ENCODE data around the gene AR. TPM values are rescaled to one million over a fixed set of nuclear protein-coding genes. Genes with fewer than 3 reads are reported as not detected.

AR gene
- total RNA-seq, 1 experiment from 2014 or later = 0.86 TPM

DNA sequence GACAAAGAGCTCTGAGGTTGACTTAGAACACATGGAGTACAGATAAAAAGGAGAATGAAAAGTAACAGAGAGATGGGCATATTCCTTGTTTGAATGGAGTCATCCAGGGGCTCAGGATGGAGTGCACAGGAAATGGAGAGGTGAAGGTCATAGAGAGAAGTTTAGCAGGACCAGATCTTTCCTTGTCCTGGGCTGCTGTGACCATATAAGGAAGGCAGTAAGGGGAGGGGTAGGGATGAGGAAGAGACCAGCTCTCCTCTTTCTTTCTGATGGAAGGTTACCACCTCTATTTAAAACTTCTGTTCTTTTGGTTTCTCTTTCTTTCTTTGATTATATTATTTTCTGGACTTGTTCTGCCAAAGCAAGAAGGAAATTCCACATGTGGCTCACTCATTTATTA lies 27.0 kb downstream of the AR start:
- H3K36me3 Mint-ChIP-seq (ENCODE audit: insufficient read depth, unreplicated experiment) = no peaks in the 10 kb centered on the region
- no peaks in the 10 kb centered on the region for H3K4me1 Mint-ChIP-seq (ENCODE audit: low read depth, unreplicated experiment)
- no peaks in the 10 kb centered on the region for H3K9me3 Mint-ChIP-seq (ENCODE audit: unreplicated experiment)
- no peak overlapping the region for H3K4me3 ChIP-seq (ENCODE audit: low read depth, low read length)
- no TSS peak for BruUV-seq (replicated peaks)
- no peaks in the 10 kb centered on the region for H3K36me3 ChIP-seq (ENCODE audit: control insufficient read depth, insufficient read depth, low read length)
- TF ChIP-seq, protein P1, sequence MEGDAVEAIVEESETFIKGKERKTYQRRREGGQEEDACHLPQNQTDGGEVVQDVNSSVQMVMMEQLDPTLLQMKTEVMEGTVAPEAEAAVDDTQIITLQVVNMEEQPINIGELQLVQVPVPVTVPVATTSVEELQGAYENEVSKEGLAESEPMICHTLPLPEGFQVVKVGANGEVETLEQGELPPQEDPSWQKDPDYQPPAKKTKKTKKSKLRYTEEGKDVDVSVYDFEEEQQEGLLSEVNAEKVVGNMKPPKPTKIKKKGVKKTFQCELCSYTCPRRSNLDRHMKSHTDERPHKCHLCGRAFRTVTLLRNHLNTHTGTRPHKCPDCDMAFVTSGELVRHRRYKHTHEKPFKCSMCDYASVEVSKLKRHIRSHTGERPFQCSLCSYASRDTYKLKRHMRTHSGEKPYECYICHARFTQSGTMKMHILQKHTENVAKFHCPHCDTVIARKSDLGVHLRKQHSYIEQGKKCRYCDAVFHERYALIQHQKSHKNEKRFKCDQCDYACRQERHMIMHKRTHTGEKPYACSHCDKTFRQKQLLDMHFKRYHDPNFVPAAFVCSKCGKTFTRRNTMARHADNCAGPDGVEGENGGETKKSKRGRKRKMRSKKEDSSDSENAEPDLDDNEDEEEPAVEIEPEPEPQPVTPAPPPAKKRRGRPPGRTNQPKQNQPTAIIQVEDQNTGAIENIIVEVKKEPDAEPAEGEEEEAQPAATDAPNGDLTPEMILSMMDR (IDR thresholded peaks at IDR 0.05; ENCODE audit: insufficient read depth in 1 of 2, low read depth in 1 of 2, low read length in 1 of 2, severe bottlenecking in 1 of 2, unreplicated experiment in 1 of 2) = no peak
- intact Hi-C loops (cut with micrococcal nuclease; ENCODE audit: unreplicated experiment) = no loop called here
- DNase-seq = no peak
- H3K4me3 Mint-ChIP-seq (ENCODE audit: unreplicated experiment) = no peak overlapping the region
- H3K27ac Mint-ChIP-seq (ENCODE audit: unreplicated experiment) = no peak overlapping the region
- H3K27me3 ChIP-seq (replicated peaks; ENCODE audit: control insufficient read depth, insufficient read depth, low read length) = no peaks in the 10 kb centered on the region
- no peaks in the 10 kb centered on the region for H3K4me1 ChIP-seq
- ChIA-PET CTCF (no interaction called here), POLR2A (no interaction called here)
- H3K9me3 ChIP-seq = no peaks in the 10 kb centered on the region
- H3K27me3 Mint-ChIP-seq (ENCODE audit: insufficient read depth, unreplicated experiment) = no peaks in the 10 kb centered on the region

DNA sequence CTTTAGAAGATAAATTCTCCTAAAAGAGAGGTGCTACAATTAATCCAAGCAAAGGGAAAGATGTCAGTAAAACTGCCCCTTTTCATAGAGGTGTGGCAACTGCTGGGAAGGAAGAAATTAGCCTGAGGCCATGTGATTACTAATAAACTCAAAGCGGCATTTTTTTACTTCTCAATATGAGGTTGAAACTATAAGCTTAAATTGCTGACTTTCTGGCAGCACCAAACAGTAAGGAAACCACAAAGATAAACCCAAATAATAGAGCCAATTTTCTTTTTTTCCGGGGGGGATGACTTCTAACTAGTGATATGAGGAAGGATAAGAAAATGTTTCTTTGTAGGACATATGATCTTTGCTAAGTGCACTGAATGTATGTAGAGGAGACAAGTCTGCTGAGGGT lies 30.9 kb downstream of the AR start:
- H3K4me1 ChIP-seq = no peaks in the 10 kb centered on the region
- H3K9me3 Mint-ChIP-seq (ENCODE audit: unreplicated experiment) = no peaks in the 10 kb centered on the region
- H3K4me1 Mint-ChIP-seq (ENCODE audit: low read depth, unreplicated experiment) = no peaks in the 10 kb centered on the region
- H3K27me3 ChIP-seq (replicated peaks; ENCODE audit: control insufficient read depth, insufficient read depth, low read length) = no peaks in the 10 kb centered on the region
- BruUV-seq (replicated peaks) = no TSS peak
- no peak for DNase-seq
- no peaks in the 10 kb centered on the region for H3K36me3 ChIP-seq (ENCODE audit: control insufficient read depth, insufficient read depth, low read length)
- H3K4me3 Mint-ChIP-seq (ENCODE audit: unreplicated experiment) = no peak overlapping the region
- H3K9me3 ChIP-seq = no peaks in the 10 kb centered on the region
- H3K4me3 ChIP-seq (ENCODE audit: low read depth, low read length) = no peak overlapping the region
- ChIA-PET CTCF (no interaction called here), POLR2A (no interaction called here)
- TF ChIP-seq, protein P1 (IDR thresholded peaks at IDR 0.05; ENCODE audit: insufficient read depth in 1 of 2, low read depth in 1 of 2, low read length in 1 of 2, severe bottlenecking in 1 of 2, unreplicated experiment in 1 of 2) = no peak
- no peaks in the 10 kb centered on the region for H3K36me3 Mint-ChIP-seq (ENCODE audit: insufficient read depth, unreplicated experiment)
- no peak overlapping the region for H3K27ac Mint-ChIP-seq (ENCODE audit: unreplicated experiment)
- no peaks in the 10 kb centered on the region for H3K27me3 Mint-ChIP-seq (ENCODE audit: insufficient read depth, unreplicated experiment)
- intact Hi-C loops (cut with micrococcal nuclease; ENCODE audit: unreplicated experiment) = no loop called here

DNA sequence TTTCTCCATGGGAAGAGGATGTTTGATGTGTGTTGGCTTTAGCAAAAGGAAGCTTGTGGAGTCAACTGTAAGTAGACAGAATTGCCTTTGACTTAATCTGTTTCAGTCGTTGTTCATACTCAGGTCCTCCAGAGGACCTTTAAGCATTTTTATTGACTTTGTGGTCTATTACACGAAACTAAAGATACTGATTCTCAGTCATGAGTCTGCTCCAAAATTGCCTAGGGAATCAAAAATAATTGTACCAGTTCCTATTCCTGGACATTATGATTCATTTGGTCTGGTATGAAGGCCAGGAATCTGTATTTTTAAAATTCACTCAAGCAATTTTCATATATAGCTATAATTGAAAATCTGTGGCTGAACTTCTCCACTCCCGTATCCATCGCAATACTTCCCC lies 38.6 kb downstream of the AR start:
- CTCF ChIA-PET = no interaction called here
- DNase-seq = no peak
- Mint-ChIP-seq H3K9me3 (ENCODE audit: unreplicated experiment) (no peaks in the 10 kb centered on the region), H3K27me3 (ENCODE audit: insufficient read depth, unreplicated experiment) (no peaks in the 10 kb centered on the region), H3K4me1 (ENCODE audit: low read depth, unreplicated experiment) (no peaks in the 10 kb centered on the region), H3K4me3 (ENCODE audit: unreplicated experiment) (no peak overlapping the region), H3K36me3 (ENCODE audit: insufficient read depth, unreplicated experiment) (no peaks in the 10 kb centered on the region), H3K27ac (ENCODE audit: unreplicated experiment) (no peak overlapping the region)
- Histone ChIP-seq H3K36me3 (ENCODE audit: control insufficient read depth, insufficient read depth, low read length) (no peaks in the 10 kb centered on the region), H3K4me1 (no peaks in the 10 kb centered on the region), H3K4me3 (ENCODE audit: low read depth, low read length) (no peak overlapping the region), H3K9me3 (no peaks in the 10 kb centered on the region), H3K27me3 (replicated peaks; ENCODE audit: control insufficient read depth, insufficient read depth, low read length) (no peaks in the 10 kb centered on the region)
- intact Hi-C loops (cut with micrococcal nuclease; ENCODE audit: unreplicated experiment) = no loop called here
- no TSS peak for BruUV-seq (replicated peaks)
- TF ChIP-seq, protein P1 (IDR thresholded peaks at IDR 0.05; ENCODE audit: insufficient read depth in 1 of 2, low read depth in 1 of 2, low read length in 1 of 2, severe bottlenecking in 1 of 2, unreplicated experiment in 1 of 2) = no peak
- POLR2A ChIA-PET = no interaction called here
